ENCODE results near the gene PIGS.
"Not testable (repeated sequence)": the region's sequence is repeated elsewhere in the genome, so short reads cannot be mapped to it uniquely, and the experiment has no call there.

Gene PIGS

GRCh38 chr17:28523876-28524275, 47.4 kb downstream of the PIGS start:
- H3K4me3 ChIP-seq (ENCODE audit: low read depth, low read length), result no peak overlapping the region
- no peak for DNase-seq (ENCODE audit: low read depth)
- TF ChIP-seq, protein P1, sequence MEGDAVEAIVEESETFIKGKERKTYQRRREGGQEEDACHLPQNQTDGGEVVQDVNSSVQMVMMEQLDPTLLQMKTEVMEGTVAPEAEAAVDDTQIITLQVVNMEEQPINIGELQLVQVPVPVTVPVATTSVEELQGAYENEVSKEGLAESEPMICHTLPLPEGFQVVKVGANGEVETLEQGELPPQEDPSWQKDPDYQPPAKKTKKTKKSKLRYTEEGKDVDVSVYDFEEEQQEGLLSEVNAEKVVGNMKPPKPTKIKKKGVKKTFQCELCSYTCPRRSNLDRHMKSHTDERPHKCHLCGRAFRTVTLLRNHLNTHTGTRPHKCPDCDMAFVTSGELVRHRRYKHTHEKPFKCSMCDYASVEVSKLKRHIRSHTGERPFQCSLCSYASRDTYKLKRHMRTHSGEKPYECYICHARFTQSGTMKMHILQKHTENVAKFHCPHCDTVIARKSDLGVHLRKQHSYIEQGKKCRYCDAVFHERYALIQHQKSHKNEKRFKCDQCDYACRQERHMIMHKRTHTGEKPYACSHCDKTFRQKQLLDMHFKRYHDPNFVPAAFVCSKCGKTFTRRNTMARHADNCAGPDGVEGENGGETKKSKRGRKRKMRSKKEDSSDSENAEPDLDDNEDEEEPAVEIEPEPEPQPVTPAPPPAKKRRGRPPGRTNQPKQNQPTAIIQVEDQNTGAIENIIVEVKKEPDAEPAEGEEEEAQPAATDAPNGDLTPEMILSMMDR (IDR thresholded peaks at IDR 0.05; ENCODE audit: control insufficient read depth, extremely low read depth, insufficient read depth), result no peak

GRCh38 chr17:28523186-28523585, 48.1 kb downstream of the PIGS start:
- no peak for DNase-seq (ENCODE audit: low read depth)
- TF ChIP-seq, protein P1 (IDR thresholded peaks at IDR 0.05; ENCODE audit: control insufficient read depth, extremely low read depth, insufficient read depth), result no peak
- no peak overlapping the region for H3K4me3 ChIP-seq (ENCODE audit: low read depth, low read length)

GRCh38 chr17:28522281-28522680, 49.0 kb downstream of the PIGS start:
- not testable (repeated sequence) for H3K4me3 ChIP-seq (ENCODE audit: low read depth, low read length); DNase-seq (ENCODE audit: low read depth)

- DNase-seq (ENCODE audit: low read depth), result no peak
- no peak overlapping the region for H3K4me3 ChIP-seq (ENCODE audit: low read depth, low read length)
- TF ChIP-seq, protein P1 (IDR thresholded peaks at IDR 0.05; ENCODE audit: control insufficient read depth, extremely low read depth, insufficient read depth), result no peak
Measured at GRCh38 chr17:28521311-28522085, 49.8 kb downstream of the PIGS start.

- TF ChIP-seq, protein P1 (IDR thresholded peaks at IDR 0.05; ENCODE audit: control insufficient read depth, extremely low read depth, insufficient read depth), result no peak
Measured at GRCh38 chr17:28520687-28521086, 50.6 kb downstream of the PIGS start.

DNA sequence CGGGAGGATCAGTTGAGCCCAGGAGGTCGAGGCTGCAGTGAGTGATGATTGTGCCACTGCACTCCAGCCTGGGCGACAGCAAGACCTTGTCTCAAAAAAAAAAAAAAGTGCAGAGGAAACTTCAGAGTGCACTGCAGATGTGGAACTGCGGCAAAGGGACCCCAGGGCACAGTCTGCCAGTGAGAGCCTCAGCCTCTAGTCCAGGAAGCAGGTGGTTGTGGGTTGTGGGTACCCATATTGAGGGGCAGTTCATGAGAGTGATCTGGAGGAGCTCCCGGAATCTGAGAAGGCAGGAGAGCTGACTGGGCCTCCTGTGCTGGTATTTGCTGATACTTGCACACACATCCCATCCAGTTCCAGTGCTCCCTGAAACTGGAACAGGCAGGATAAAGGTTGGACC, 52.1 kb downstream of the PIGS start:
- H3K4me3 ChIP-seq (ENCODE audit: low read depth, low read length), result no peak overlapping the region
- TF ChIP-seq, protein P1 (IDR thresholded peaks at IDR 0.05; ENCODE audit: control insufficient read depth, extremely low read depth, insufficient read depth), result no peak

More at GRCh38 chr17:28520687-28521086, 50.6 kb downstream of the PIGS start:
- no peak for DNase-seq (ENCODE audit: low read depth)
- no peak overlapping the region for H3K4me3 ChIP-seq (ENCODE audit: low read depth, low read length)

GRCh38 chr17:28518578-28518977, 52.7 kb downstream of the PIGS start:
- no peak for DNase-seq (ENCODE audit: low read depth)
- H3K4me3 ChIP-seq (ENCODE audit: low read depth, low read length), result no peak overlapping the region
- TF ChIP-seq, protein P1 (IDR thresholded peaks at IDR 0.05; ENCODE audit: control insufficient read depth, extremely low read depth, insufficient read depth), result no peak

More for the DNA sequence above, 52.1 kb downstream of the PIGS start:
- no peak for DNase-seq (ENCODE audit: low read depth)
